IPS DF 4.7 (cell line): ENCODE data around the gene PTGER4.
"Not testable (repeated sequence)": the region's sequence is repeated elsewhere in the genome, so short reads cannot be mapped to it uniquely, and the experiment has no call there.

Experiments used
- DNase-seq: peaks from one replicate; pipeline ENCODE4 v3.0.0-alpha.2; 2013; ENCODE audit warnings: low spot score; ENCODE audit errors: extremely low read depth

PTGER4 gene

GRCh38 chr5:40679913-40680681 lies at the start of gene PTGER4:
Gene PTGER4 (plus strand): TSS chr5:40679915. CDS start chr5:40680994, 1,079 bp downstream.
- DNase-seq, result no peak

DNA sequence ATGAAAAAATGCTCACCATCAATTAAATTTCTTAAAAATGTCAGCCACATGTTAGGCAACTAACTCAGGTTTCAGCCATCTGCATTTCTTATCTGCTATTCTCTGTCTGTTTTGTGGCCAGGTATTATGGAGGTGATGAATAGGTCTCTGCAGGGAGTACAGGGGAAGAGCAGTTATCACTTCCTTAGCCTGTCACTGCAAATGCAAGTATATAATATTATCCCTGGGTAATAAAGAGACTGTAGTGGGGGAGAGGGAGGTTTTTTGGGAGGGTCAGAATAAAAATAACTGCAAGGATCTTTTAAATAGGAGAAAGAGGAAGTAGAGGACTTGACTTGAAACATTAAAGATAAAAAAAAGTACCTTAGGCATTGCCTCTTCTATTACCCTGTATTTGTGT lies 49.6 kb upstream of the PTGER4 start:
- DNase-seq, result no peak

DNA sequence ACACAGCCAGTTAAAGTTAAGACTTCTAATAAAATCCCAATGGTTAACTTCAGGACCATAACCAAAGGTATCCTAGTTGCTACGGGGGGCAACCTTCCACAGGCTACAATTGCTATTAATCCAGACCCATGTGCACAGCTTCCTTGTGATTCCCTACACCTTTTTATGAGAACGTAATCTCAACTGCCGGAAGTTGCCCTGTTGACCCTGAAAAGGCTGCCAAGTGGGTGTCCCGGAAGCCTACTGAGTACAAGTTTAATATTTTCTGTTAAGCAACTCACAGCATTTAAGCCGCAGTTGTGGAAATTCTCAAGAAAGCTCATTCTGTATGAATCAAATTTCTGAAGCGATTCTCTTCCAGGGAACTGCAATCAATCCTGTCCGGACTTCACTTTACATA lies 48.5 kb upstream of the PTGER4 start:
- DNase-seq, result no peak

- DNase-seq, result no peak
These were observed 45.6 kb upstream of the PTGER4 start for GRCh38 chr5:40634154-40634553.

- no peak for DNase-seq
These were observed 45.1 kb upstream of the PTGER4 start for GRCh38 chr5:40634593-40634992.

DNA sequence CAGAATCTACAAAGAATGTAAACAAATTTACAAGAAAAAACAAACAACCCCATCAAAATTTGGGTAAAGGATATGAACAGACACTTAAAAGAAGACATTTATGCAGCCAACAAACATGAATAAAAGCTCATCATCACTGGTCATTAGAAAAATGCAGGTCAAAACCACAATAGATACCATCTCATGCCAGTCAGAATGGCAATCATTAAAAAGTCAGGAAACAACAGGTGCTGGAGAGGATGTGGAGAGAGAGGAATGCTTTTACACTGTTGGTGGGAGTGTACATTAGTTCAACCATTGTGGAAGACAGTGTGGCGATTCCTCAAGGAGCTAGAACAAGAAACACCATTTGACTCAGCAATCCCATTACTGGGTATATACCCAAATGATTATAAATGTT lies 40.2 kb upstream of the PTGER4 start:
- DNase-seq, result not testable (repeated sequence)

GRCh38 chr5:40646266-40646665 lies 33.4 kb upstream of the PTGER4 start:
- DNase-seq, result no peak

- no peak for DNase-seq
These were observed 31.6 kb upstream of the PTGER4 start for GRCh38 chr5:40648150-40648549.

- no peak for DNase-seq
These were observed 30.2 kb upstream of the PTGER4 start for GRCh38 chr5:40649463-40650030.

DNA sequence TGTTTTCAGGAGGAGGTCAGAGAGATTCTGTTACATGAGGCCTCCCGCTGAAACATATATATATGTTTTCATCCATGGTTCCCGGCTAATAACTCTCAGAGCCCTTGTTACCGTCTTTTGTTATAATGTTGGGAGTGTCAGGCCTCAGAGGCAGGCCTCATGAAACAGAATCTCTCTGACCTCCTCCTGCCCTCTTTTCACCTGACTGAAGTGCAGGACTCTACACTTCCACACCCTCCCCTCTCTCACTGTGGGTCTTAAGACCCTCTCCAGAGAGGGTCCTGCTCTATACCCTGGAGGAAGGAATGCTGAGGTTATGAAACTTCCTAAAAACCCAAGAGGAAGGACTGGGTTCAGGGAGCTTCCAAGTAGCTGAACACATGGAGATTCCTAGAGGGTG lies 28.5 kb upstream of the PTGER4 start:
- no peak for DNase-seq

- DNase-seq, result no peak
These were observed 27.1 kb upstream of the PTGER4 start for GRCh38 chr5:40652441-40653220.

GRCh38 chr5:40653221-40654022 lies 26.3 kb upstream of the PTGER4 start:
- no peak for DNase-seq

- no peak for DNase-seq
These were observed 25.2 kb upstream of the PTGER4 start for GRCh38 chr5:40654377-40654991.

- DNase-seq, result no peak
These were observed 24.6 kb upstream of the PTGER4 start for GRCh38 chr5:40655138-40655537.

- DNase-seq, result not testable (repeated sequence)
These were observed 23.6 kb upstream of the PTGER4 start for GRCh38 chr5:40656091-40656490.

GRCh38 chr5:40656766-40657165 lies 22.9 kb upstream of the PTGER4 start:
- DNase-seq, result no peak

GRCh38 chr5:40660751-40661150 lies 19.0 kb upstream of the PTGER4 start:
- no peak for DNase-seq

DNA sequence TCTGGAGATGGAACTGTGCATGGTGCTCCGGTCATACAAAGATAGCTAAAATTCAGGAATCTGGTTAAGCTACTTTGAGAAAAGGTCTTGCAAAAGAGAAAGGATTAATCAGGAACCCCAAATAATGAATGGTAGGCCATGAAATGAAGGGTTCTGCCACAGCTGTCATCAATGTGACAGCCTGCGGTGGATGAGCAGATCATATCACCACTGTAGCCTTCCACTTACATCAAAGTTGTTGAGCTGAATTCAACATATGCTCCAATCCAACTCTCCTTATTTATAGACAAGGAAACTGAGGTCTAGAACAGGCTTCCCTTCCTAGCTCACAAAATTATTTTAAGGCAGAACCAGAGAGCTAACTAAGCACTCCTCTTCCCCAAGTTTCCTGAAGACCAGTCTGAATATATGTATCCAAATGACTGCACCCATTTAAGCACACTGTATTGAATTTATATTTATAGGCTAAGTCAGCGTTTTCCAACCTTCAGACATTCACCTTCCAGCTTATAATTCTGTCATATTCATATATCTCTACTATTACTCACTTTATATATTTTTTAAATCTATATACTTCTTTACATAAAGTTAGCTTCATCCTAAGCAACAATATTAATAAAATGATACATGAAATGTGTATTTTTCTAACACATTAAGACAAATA lies 13.9 kb upstream of the PTGER4 start:
- DNase-seq, result no peak

DNA sequence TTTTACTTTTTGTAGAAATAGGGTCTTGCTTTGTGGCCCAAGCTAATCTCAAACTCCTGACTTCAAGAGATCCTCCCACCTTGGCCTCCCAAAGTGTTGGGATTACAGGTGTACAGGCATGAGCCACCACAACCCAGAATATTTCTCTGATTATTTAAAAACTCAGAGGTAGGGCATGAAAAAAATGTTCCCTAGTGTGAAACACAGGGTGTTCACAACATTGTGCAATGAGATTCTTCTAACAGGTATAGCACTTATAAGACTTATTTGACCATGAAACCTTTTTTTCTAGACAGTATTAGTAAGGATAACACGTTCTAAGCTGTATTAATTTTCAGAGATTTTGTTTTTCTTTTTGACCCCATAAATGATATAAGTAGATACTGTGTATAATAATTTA lies 13.1 kb upstream of the PTGER4 start:
- no peak for DNase-seq

- DNase-seq, result no peak
These were observed 12.5 kb upstream of the PTGER4 start for GRCh38 chr5:40667161-40667663.
